ENCODE results near the gene LRRTM3.

LRRTM3 gene

DNA sequence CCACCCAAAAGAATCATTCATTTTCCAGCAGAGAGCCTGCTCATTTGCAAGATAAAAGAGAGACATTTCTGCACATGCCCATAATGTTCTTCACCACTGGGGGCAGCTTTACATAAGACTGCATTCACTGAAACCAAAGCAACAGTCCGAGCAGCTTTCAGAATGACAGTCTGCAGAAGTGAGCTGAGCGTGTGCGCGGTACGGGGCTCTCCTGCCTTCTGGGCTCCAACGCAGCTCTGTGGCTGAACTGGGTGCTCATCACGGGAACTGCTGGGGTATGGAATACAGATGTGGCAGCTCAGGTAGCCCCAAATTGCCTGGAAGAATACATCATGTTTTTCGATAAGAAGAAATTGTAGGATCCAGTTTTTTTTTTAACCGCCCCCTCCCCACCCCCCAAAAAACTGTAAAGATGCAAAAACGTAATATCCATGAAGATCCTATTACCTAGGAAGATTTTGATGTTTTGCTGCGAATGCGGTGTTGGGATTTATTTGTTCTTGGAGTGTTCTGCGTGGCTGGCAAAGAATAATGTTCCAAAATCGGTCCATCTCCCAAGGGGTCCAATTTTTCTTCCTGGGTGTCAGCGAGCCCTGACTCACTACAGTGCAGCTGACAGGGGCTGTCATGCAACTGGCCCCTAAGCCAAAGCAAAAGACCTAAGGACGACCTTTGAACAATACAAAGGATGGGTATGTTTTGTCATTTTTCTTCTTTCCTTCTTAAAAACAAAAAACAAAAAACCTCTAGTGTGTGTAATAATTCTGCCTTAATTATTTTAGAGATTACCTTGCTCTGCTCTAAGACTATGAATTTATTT lies at the start of gene LRRTM3:
TSS of gene LRRTM3 (plus strand) at position 141 of the 820 bp plus-strand sequence.
- no peak for FAIRE-seq

DNA sequence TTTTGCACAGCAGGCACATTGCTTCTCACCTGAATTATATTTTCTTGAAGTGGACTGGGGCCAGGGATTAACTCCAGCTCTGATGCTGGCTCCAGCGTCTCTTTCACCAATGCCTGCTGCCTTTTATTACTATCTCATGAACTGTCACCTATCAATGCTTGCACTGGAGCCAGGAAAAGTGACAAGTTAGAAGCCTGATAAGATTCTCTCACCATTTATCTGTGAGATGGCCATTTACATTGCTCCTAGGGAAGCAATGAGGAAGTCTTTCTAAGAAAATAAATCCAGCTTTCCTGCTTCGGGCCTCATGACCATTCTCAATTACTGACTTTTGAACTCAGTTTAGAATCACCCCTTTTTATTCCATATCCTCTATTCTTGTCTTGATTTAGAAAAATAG lies 48.5 kb upstream of the LRRTM3 start:
- no peak for FAIRE-seq

DNA sequence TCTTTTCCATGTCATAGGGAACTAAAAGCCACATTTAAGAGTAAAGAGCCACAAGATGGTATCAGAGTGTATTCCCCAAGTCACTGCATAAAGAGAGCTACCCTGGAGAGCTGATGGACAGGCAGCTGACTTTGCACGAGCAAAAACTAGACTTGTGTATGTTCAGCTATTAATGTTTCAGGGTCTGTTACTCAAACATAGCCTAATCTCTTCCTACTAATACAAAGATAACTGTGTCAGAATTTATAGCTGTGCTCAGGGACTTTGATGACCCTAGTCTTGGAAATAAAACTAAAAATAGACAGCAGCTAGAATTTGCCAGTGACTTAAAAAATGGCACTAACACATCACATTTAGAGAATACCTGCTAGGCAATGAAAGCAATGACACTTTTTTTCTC lies 45.5 kb upstream of the LRRTM3 start:
- FAIRE-seq: no peak

- no peak for FAIRE-seq
These were observed 45.0 kb upstream of the LRRTM3 start for GRCh38 chr10:66880826-66881225.

DNA sequence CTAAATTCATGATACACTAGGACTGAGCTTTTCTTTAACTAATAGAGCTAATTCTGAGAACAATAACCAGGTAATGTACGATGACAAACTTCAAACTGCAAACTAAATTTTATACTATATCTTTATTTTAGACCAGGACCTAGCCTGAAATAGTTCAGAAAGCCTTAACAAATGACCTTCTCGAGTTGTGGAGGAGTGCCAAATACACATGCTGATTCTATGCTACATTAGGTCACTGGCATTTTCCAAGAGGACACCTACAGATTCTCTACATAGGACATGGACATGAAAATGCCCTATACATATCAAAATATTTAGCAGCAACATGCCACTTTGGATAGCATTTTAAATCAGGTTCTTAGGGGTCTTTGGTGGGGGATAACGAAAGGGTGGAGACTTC lies 44.0 kb upstream of the LRRTM3 start:
- no peak for FAIRE-seq

DNA sequence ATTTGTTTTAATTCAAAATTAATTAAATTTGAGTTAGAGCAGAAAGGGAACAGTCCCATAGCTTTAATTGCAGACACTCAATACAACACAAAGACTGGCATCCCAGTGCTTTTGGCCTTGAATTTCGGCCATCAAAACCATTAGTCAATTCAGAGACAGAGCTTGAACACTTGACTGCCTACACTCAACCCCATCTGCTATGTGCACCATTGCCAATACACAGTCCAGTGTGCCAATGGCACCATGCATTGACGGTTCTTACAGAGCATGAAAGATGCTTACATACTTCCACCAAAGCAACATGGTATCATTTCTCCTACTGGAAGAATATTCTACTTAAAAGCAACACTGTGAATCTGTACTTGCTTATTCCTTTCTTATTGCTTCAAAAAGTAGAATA lies 43.6 kb upstream of the LRRTM3 start:
- no peak for FAIRE-seq

DNA sequence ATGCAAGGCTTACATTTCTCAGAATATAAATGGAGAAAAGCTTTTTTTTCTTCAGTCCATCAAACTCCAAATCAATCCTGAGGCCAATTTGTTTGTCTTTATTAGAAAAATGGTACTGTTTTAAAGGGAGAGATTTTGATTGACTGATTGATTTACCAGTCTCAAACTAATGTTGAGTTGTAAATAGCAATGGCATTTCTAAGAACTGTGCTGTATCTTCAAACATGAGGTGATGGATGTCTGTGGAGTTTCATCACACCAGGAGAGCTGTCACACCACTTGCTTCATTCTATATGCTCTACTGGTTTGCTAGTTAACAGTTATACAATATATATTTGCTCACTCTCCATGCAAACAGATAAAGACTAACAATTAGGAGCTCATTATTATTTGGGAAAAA lies 39.0 kb upstream of the LRRTM3 start:
- no peak for FAIRE-seq

DNA sequence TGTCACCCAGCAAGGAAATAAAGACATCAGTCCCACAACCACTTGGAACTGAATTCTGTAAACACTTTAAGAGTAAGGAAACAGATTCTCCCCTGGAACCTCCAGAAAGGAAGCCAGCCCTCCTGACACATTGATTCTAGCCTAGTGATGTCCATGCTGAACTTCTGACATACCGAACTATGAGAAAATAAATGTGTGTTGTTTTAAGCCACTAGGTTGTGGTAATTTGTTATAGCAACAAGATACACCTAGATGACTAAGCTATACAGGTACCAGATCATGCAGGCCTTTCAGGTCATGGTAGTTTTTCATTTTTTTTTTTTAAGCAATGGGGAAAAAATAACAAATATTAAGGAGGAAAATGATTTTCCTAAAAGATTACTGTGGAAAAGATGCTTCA lies 37.6 kb upstream of the LRRTM3 start:
- FAIRE-seq: no peak

GRCh38 chr10:66892871-66893270 lies 33.0 kb upstream of the LRRTM3 start:
- FAIRE-seq: no peak

- no peak for FAIRE-seq
These were observed 15.2 kb upstream of the LRRTM3 start for GRCh38 chr10:66910671-66911070.

GRCh38 chr10:66916030-66916429 lies 9.8 kb upstream of the LRRTM3 start:
- no peak for FAIRE-seq

GRCh38 chr10:66917104-66917503 lies 8.7 kb upstream of the LRRTM3 start:
- FAIRE-seq: no peak

- FAIRE-seq: no peak
These were observed 6.6 kb upstream of the LRRTM3 start for GRCh38 chr10:66919248-66919647.

- FAIRE-seq: no peak
These were observed 1.0 kb upstream of the LRRTM3 start for GRCh38 chr10:66924674-66925345.

- FAIRE-seq: no peak
These were observed 463 bp upstream of the LRRTM3 start for GRCh38 chr10:66925373-66925772.

DNA sequence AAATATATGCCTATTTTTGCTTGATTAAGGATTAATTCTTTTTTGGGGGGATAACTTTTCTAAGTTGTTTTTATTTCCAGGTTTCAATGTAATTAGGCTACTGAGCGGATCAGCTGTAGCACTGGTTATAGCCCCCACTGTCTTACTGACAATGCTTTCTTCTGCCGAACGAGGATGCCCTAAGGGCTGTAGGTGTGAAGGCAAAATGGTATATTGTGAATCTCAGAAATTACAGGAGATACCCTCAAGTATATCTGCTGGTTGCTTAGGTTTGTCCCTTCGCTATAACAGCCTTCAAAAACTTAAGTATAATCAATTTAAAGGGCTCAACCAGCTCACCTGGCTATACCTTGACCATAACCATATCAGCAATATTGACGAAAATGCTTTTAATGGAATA lies 1.0 kb downstream of the LRRTM3 start:
- no peak for FAIRE-seq

- FAIRE-seq: no peak
These were observed 1.6 kb downstream of the LRRTM3 start for GRCh38 chr10:66927251-66927935.

DNA sequence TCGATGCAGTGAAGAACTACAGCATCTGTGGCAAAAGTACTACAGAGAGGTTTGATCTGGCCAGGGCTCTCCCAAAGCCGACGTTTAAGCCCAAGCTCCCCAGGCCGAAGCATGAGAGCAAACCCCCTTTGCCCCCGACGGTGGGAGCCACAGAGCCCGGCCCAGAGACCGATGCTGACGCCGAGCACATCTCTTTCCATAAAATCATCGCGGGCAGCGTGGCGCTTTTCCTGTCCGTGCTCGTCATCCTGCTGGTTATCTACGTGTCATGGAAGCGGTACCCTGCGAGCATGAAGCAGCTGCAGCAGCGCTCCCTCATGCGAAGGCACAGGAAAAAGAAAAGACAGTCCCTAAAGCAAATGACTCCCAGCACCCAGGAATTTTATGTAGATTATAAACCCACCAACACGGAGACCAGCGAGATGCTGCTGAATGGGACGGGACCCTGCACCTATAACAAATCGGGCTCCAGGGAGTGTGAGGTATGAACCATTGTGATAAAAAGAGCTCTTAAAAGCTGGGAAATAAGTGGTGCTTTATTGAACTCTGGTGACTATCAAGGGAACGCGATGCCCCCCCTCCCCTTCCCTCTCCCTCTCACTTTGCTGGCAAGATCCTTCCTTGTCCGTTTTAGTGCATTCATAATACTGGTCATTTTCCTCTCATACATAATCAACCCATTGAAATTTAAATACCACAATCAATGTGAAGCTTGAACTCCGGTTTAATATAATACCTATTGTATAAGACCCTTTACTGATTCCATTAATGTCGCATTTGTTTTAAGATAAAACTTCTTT lies 2.3 kb downstream of the LRRTM3 start:
- FAIRE-seq: no peak

GRCh38 chr10:66928776-66929175 lies 2.9 kb downstream of the LRRTM3 start:
- no peak for FAIRE-seq

DNA sequence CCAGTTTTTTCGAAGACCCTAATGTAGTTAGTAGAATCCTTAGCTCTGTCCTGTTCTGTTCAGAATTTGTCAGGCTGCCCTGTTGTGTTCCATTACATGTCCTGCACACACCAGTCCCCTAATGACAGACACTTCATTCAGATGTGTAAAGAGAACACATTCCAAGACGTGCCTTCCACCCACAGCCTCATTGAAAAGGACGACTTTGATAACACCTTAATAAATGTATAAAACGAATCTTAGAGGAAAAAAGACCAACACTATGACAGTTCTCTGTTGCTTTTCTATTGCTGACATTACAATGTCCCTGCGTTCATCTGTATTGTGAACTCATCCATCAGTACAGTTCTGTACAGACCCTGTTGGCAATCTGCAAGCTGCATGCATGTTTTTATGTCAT lies 3.5 kb downstream of the LRRTM3 start:
- FAIRE-seq: no peak

GRCh38 chr10:66931340-66931948 lies 5.6 kb downstream of the LRRTM3 start:
- FAIRE-seq: peak; percentile 95

DNA sequence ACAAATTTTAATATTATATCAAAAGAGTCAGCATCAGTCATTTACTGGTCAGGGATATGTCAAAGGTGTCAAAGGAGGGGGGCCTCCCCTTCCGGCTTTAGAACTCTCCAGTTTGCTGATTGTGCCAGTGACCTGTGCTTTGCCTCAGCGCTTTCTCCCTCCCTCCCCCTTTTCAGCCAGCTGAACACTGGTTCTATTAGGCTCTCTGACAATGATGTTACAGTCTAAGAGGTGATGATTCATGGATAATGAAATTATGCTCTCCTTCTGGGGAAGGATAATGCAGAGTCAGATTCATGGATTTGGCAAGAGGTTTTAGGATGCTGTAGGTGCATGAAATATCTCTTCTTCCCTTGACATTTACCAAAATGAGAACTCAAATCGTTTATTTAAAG lies 6.1 kb downstream of the LRRTM3 start:
- FAIRE-seq: no peak

- FAIRE-seq: no peak
These were observed 8.9 kb downstream of the LRRTM3 start for GRCh38 chr10:66934711-66935110.
